HG02852 (cell line): Measurements from ENCODE around the gene MCUB.

ENCODE experiments used
- ATAC-seq: cut with Tn5 transposase; IDR thresholded peaks from one replicate; pipeline ENCODE4 v1.9.1; 2021; ENCODE audit warnings: mild to moderate bottlenecking, moderate library complexity; ENCODE audit not compliant: unreplicated experiment

The MCUB gene

GRCh38 chr4:109622626-109623025, 62.6 kb downstream of the MCUB start:
- ATAC-seq = no peak

GRCh38 chr4:109624536-109624935, 64.5 kb downstream of the MCUB start:
- no peak for ATAC-seq

DNA sequence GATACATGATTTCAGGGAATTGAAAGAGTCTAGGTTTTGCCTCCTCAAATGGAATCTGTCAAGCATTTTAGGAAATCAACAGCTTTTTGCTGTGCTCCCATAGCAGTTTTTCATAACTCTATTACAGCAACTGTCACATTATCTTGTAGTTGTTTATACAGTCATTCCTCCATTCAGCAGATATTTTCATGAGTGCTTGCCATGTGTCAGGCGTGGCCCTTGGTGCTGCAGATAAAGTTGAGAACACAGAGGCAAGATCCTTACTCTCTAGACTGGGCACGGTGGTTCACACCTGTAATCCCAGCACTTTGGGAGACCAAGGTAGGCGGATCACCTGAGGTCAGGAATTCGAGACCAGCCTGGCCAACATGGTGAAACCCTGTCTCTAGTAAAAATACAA, 67.3 kb downstream of the MCUB start:
- no peak for ATAC-seq

- no peak for ATAC-seq
Observed at GRCh38 chr4:109629775-109630174, 69.7 kb downstream of the MCUB start.

DNA sequence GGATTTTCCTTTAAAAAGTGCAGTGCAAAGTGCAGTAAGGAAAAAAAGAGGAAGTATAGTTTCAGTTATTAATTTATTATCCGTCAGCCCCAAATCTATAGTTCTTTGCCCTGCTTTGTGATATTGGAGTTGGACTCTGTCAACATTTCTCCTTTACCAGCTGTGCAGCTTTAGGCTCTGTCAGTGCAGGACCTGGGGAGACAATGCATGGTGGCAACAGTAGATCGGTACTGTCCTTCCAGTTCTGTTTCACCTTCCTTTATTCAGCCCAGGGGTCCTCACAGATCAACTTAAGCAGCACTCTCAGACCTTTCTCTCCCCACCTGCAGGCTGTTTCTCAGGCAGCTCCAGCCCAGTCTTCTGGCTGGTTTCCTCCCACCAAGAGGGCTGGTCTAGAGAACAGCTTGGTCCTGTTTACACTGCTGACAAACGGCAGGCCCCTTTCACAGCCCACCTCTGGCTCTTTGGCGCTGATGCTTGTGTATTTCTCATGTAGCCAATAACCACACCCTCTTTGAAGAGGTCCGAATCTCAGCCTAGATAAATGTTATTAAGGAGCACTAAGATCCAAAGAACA, 71.6 kb downstream of the MCUB start:
- ATAC-seq = no peak

DNA sequence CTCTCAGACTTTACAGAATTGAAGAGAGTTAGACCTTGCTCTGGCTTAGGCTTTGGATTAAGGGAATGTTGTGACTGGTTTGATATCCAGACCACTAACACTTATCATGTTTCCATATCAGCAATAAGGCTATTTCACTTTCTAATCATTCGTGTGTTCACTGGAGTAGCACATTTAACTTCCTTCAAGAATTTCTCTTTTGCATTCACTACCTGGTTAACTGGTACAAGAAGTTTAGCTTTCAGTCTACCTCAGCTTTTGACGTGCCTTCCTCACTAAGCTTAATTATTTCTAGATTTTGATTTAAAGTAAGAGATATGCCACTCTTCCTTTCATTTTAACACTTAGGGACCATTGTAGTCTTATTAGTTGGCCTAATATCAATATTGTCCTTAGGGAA, 80.6 kb downstream of the MCUB start:
- ATAC-seq = no peak

DNA sequence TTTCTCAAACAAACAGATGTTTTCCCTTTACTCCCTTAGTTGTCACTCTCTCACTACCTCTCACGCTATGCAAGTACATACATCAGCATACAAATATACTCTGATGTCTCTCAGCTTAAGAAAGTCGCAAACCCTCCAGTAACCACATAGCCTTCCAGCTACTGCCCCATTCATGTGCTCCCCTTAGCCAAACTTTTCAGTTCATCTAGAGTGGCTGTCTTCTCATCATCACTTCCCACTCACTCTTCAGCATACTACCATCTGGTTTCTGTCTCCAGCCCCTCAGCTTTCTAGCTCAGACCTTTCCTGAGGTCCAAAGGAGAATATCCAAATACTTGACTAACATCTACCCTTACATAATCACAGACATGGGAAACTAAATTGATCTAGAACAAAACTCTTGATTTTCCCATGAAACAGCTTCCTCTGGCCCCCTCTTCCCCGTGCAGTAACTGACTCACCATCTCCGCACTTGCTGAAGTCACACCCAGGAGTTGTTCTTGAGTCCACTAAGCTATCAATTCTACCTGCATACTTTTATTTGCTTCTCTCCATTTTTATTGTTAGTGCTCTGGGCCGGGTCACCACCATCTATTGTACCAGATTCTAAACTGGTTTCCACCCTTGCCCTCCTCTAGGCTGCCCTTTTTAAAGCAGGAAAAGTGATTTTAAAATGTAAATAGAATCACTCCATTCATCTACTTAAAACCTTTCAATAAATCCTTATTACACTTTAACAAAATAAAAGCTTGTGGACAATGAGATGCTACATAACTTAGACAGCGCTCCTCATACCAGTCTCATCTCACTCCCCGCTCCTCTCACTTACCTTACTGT, 86.0 kb downstream of the MCUB start:
- ATAC-seq = no peak

GRCh38 chr4:109648266-109648996, 88.4 kb downstream of the MCUB start:
- ATAC-seq = peak; percentile 62

DNA sequence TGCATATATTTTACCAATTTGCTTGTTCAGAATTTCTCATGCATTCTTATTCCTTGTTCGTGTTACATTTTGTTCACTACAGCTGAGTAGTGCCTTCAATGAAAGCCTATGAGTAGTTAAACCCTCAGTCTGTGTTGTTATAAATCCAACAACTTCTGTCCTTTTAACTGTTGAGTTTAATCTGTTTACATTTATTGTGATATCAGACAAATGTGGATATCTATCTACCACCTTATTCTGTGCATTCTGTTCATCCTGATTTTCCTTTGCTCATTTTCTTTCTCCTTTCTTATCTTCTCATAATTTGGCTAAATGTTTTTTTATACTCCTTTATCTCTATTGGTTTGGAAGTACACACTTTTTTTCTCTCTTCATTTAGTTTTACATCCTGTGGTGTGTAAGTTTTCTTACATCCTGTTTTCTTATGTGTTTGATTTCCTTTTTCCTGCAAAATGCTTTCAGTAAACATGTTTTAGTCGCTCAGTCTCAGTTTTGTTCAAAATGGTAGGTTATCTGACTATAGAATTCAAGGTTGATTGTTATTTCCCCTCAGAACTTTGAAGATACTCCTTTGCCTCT, 89.0 kb downstream of the MCUB start:
- no peak for ATAC-seq

DNA sequence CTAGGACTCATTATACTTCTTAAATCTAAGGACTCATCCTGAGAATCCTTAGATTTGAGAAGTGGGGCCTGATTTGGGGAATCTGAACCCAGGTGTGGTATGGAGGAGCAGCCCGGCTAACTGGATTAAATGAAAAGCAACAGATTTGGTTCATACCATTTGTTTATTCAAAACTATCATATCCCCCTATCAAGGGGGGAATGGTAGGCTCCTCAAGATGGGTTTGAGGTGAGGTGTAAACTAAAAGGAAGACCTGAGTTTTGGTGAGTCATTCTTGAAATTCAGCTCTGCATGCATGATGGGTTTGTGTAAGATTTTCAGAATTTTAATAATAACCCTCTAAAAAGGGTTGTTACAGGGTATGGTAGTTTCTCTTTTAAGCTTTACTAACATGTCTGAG, 89.8 kb downstream of the MCUB start:
- ATAC-seq = peak; percentile 88

DNA sequence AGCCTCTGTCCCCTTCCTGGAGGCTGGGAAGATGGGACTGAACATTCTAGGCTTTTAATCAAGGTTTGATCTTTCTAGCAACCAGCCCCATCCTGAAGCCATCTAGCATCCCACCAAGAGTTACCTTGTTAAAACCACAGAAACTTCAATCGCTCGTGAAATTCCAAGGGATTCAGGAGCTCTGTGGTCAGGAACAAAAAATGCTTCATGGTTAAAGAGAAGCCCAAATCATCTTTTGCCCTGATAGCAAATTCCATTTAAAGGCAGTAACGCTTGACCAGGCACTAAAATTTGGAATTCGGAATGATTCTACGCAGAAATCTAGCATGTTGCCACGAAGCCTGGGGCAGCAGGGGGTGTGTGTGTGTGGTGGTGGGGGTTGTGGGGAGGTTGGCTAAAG, 95.3 kb downstream of the MCUB start:
- ATAC-seq = no peak

GRCh38 chr4:109657854-109658418, 97.9 kb downstream of the MCUB start:
- no peak for ATAC-seq

DNA sequence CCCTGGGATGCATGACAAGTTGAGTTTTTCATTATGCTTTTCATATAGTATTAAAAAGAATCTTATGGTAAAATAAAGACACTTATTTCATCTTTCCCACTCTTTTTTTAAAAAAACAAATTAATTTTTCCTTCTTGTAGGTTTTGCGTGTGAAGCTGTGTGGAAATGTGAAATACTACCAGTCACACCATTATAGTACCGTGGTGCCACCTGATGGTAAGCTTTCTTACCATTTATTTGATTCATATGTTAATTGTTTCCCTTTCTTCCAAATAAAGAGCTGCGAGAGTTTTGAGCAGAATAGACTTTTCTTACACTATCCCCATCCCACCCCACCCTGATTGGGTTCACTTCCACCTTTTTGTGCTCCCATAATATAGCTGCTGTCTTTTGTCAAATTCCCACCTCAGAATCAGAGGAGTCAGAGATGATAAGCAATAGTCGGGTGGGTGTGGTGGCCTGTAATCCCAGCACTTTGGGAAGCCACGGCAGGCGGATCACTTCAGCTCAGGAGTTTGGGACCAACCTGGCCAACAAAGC, 98.9 kb downstream of the MCUB start:
- ATAC-seq = no peak

GRCh38 chr4:109662116-109662515, 102.1 kb downstream of the MCUB start:
- no peak for ATAC-seq

DNA sequence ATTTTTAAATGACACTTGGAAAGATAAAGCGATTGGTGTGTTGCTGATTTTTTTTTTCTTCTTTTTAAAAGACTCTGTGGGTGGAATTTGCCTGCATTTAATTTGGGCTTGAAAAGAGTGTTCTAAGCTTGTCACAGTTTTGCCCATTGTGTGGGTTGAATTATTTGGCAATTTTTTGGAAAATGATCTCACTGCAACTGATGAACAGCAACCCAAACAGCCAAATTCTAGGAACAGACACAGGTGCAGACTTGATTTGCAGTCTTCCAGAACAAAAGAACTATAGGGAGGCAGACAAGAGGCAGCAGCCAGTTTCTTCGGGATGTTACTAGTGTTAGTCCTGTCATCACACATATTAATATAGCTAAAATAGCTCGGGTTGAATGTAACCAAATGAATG, 102.7 kb downstream of the MCUB start:
- no peak for ATAC-seq

- no peak for ATAC-seq
Observed at GRCh38 chr4:109665783-109666485, 105.9 kb downstream of the MCUB start.

GRCh38 chr4:109671350-109671749, 111.3 kb downstream of the MCUB start:
- ATAC-seq = no peak

- no peak for ATAC-seq
Observed at GRCh38 chr4:109672169-109672930, 112.3 kb downstream of the MCUB start.

DNA sequence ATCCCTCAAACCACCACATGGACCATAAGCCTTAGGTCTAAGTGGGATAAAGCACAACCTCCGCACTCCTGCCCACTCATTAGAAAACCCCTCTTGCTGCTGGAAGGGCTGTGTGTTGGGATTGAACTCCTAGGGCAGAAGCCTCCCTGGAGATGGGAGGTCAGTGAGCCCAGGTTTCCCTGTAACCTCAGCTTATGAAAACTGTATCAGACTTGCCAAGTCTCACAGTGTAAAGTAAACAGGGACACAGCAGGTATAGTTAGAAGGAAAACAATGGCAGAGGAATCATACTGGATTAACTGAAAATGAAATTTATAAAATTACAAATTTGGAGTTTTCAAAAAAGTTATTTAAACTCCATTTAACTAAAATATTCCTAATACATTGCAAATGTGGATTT, 113.3 kb downstream of the MCUB start:
- no peak for ATAC-seq

GRCh38 chr4:109675181-109675580, 115.1 kb downstream of the MCUB start:
- no peak for ATAC-seq
